ENCODE data around the gene CYTH2.

DNA sequence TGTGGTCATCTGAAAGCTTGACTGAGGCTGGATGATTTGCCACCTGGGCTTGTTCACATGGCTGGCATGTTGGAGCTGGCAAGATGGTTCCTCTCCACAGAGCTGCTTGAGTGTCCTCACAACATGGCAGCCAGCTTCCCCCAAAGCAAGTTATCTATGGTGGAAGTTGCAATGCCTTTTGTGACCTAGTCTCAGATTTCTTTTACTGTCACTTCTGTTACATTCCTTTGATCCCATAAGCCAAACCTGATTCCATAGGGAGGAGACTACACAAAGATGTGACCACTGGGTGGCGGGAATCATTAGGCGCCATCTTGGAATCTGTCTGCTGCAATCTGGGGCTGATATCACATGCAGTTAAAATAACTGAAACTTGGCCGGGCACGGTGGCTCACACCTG is 60.0 kb downstream of the CYTH2 start:
- no peak for TF ChIP-seq POLR2AphosphoS5 (IDR thresholded peaks at IDR 0.05)
- no peak for TF ChIP-seq EP300 (conservative IDR thresholded peaks at IDR 0.05; ENCODE audit: poor library complexity, severe bottlenecking)
- no peak for TF ChIP-seq RAD21 (conservative IDR thresholded peaks at IDR 0.05)
